Tibial nerve (tissue), 4 donors: ENCODE results near the gene POU6F2. TPM values are rescaled to one million over a fixed set of nuclear protein-coding genes. Genes with fewer than 3 reads are reported as not detected.

ENCODE experiments used
- DNase-seq, 2 donors: peaks; one replicate each; pipeline ENCODE4 v3.0.0-alpha.2; 2019; ENCODE audit warnings: low spot score in 2 of 2
- H3K27ac ChIP-seq, 4 donors: fragments of 200-600 bp; sonication (generic) in 3 of 4; one replicate each; pipeline ENCODE4 v1.5.1; 2017 to 2019; ENCODE audit warnings: mild to moderate bottlenecking in 1 of 4
- H3K27me3 ChIP-seq, 2 donors: fragments of 200-600 bp; sonication (generic) in 1 of 2; one replicate each; pipeline versions ENCODE4 v1.5.1 to v1.6.0; 2017 to 2019
- H3K36me3 ChIP-seq, 3 donors: fragments of 200-600 bp; sonication (generic); one replicate each; pipeline ENCODE4 v1.5.1; 2018 to 2019
- H3K4me1 ChIP-seq, 4 donors: fragments of 200-600 bp; sonication (generic) in 3 of 4; one replicate each; pipeline ENCODE4 v1.5.1; 2017 to 2019
- H3K4me3 ChIP-seq, 4 donors: fragments of 200-600 bp; sonication (generic) in 3 of 4; one replicate each; pipeline ENCODE4 v1.5.1; 2017 to 2019; ENCODE audit warnings: mild to moderate bottlenecking in 1 of 4, moderate library complexity in 1 of 4
- H3K9me3 ChIP-seq, 4 donors: fragments of 200-600 bp; sonication (generic) in 3 of 4; one replicate each; pipeline ENCODE4 v1.5.1; 2017 to 2019
- CTCF ChIP-seq, 5 experiments: fragments of 200-600 bp in 3 of 5; fragments of 450-650 bp in 2 of 5; sonication (generic) in 3 of 5; IDR thresholded peaks; one replicate each; pipeline ENCODE4 v1.5.1; 2016 to 2019; ENCODE audit warnings: antibody characterized with exemption in 5 of 5, mild to moderate bottlenecking in 3 of 5, moderate library complexity in 2 of 5
- EP300 ChIP-seq, 2 donors: sonication (generic); formaldehyde crosslinking; IDR thresholded peaks; one replicate each; pipeline ENCODE4 v1.6.1; 2017; ENCODE audit warnings: antibody characterized with exemption in 2 of 2, mild to moderate bottlenecking in 1 of 2
- POLR2A ChIP-seq, 2 donors: fragments of 450-650 bp; IDR thresholded peaks; one replicate each; pipeline ENCODE4 v1.6.1; 2017; ENCODE audit warnings: antibody characterized with exemption in 2 of 2, mild to moderate bottlenecking in 2 of 2, moderate library complexity in 2 of 2
- WGBS, 2 donors: methylation state at CpG; one replicate each; pipeline ENCODE4 v1.1.5; 2018; 5-methylcytosine and 5-hydroxymethylcytosine counted together
- total RNA-seq, 4 donors: library from RNA; depleted of rRNA; stranded (reverse); fragments of >200 nt; gene quantifications; one replicate each; pipeline ENCODE4 v1.1.0, GENCODE V29; 2016

POU6F2 gene
- total RNA-seq, 4 donors from 2014 or later: 0.21 to 1.8 (median 1.3) TPM

GRCh38 chr7:39035156-39035555, 57.4 kb downstream of the POU6F2 start:
- Histone ChIP-seq H3K4me1 (no peaks in the 10 kb centered on the region), H3K36me3 (no peaks in the 10 kb centered on the region), H3K9me3 (no peaks in the 10 kb centered on the region), H3K4me3 (no peak overlapping the region), H3K27ac (no peak overlapping the region), H3K27me3 (no peaks in the 10 kb centered on the region)
- WGBS, 2 donors: 42 to 46% methylated on average over 4 of the region's 4 CpGs
- no peak for DNase-seq
- TF ChIP-seq EP300 (IDR thresholded peaks at IDR 0.05): no peak
- TF ChIP-seq CTCF (IDR thresholded peaks at IDR 0.05): no peak

DNA sequence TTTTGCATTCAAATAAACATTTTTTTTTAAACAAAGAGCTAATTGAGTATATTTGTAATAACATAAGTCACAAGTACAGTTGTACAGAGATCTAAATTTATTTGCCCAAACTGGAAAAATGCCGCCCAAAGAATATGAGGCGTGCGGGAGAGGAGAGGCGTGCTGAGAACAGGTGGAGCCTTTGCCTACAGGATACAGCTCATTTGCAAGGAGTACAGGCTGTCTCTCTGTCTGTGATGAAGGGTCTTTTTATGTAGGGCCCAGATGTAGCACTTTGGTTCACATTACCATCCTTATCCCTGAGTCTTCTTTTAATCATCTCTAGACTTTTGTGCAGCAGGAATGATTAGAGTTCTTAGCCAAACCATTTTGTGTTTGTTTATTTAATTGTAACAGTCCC, 58.2 kb downstream of the POU6F2 start:
- H3K4me1 ChIP-seq: no peaks in the 10 kb centered on the region
- no peak overlapping the region for H3K27ac ChIP-seq

DNA sequence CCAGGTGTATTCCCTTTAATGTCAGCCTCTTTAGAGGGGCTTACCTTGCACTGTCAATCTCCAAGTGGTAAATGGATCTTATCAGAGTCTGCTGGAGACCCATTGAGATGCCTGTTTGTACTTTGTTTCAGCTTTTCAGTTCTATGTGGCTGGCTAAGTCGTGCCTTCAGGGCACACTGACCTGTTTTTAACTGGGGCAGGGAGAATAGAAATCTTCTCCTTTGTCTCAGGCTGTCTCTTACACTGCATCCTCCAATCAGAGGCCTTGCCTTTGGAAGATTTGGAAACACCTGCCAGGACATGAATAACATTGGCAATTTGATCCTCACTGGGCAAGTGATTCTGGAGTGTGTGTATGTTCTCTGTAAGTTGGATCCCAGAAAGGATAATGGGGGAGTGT, 65.0 kb downstream of the POU6F2 start:
- no peaks in the 10 kb centered on the region for H3K9me3 ChIP-seq
- no peak overlapping the region for H3K4me3 ChIP-seq
- DNase-seq: no peak
- TF ChIP-seq EP300 (IDR thresholded peaks at IDR 0.05) (no peak), POLR2A (IDR thresholded peaks at IDR 0.05) (no peak), CTCF (IDR thresholded peaks at IDR 0.05) (no peak)
- no peaks in the 10 kb centered on the region for H3K36me3 ChIP-seq
- WGBS, 2 donors: 65 to 74% methylated on average over 1 of the region's 1 CpG
- no peak overlapping the region for H3K27ac ChIP-seq
- no peaks in the 10 kb centered on the region for H3K4me1 ChIP-seq
- H3K27me3 ChIP-seq: no peaks in the 10 kb centered on the region

More for the DNA sequence above, 58.2 kb downstream of the POU6F2 start:
- Histone ChIP-seq H3K9me3 (no peaks in the 10 kb centered on the region), H3K4me3 (no peak overlapping the region), H3K27me3 (no peaks in the 10 kb centered on the region), H3K36me3 (no peaks in the 10 kb centered on the region)
- 45 to 50% methylated on average over 4 of the region's 4 CpGs for WGBS, 2 donors
- TF ChIP-seq CTCF (IDR thresholded peaks at IDR 0.05): no peak
- no peak for TF ChIP-seq POLR2A (IDR thresholded peaks at IDR 0.05)
- TF ChIP-seq EP300 (IDR thresholded peaks at IDR 0.05): no peak
- DNase-seq: no peak

DNA sequence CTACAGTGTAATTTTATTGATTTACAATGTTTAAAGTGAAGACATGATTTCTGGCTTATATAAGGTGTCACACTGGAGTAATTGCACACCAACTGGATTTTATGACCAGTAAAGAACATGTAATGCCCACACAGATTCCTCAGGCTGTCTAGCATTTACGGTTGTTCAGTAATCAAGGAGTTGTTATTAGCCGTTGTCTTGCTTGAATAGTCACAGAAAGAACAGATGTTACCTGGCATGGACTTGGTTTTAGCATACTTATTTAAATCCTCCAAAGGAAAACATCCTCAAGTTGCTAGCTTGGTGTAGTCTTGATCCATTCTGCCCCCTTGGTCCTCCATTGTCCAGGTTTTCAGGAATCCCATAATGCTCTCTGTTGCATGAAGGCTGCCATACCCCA, 65.8 kb downstream of the POU6F2 start:
- Histone ChIP-seq H3K9me3 (no peaks in the 10 kb centered on the region), H3K4me3 (no peak overlapping the region), H3K36me3 (no peaks in the 10 kb centered on the region), H3K4me1 (no peaks in the 10 kb centered on the region), H3K27me3 (no peaks in the 10 kb centered on the region), H3K27ac (no peak overlapping the region)
- WGBS, 2 donors: 56% methylated on average over 2 of the region's 2 CpGs
- TF ChIP-seq EP300 (IDR thresholded peaks at IDR 0.05): no peak
- no peak for TF ChIP-seq POLR2A (IDR thresholded peaks at IDR 0.05)
- TF ChIP-seq CTCF (IDR thresholded peaks at IDR 0.05): no peak
- DNase-seq: no peak

DNA sequence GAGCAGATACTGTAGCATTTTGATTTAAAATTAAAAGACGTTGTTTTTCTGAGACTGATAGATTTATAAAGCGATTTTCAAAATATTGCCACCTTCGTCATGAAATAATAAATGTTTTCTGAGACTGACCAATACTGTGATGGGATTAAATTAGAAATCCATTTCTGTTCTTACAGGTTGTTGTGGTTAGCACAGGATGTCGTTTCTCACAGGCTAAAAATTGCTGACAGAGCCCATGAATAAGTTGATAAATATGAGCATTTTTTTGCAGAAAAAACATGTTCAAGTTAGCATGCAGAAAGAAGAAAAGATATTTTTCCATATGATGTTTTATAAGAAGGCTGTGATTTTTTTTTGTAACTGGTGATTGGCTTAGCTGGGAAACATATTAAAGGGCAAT, 66.8 kb downstream of the POU6F2 start:
- Histone ChIP-seq H3K4me1 (no peaks in the 10 kb centered on the region), H3K4me3 (no peak overlapping the region), H3K27ac (no peak overlapping the region), H3K36me3 (no peaks in the 10 kb centered on the region), H3K9me3 (no peaks in the 10 kb centered on the region), H3K27me3 (no peaks in the 10 kb centered on the region)
- DNase-seq: no peak
- TF ChIP-seq EP300 (IDR thresholded peaks at IDR 0.05) (no peak), CTCF (IDR thresholded peaks at IDR 0.05) (no peak), POLR2A (IDR thresholded peaks at IDR 0.05) (no peak)
- WGBS, 2 donors: 70 to 71% methylated on average over 4 of the region's 4 CpGs
